Activated CD4-positive, alpha-beta memory T cell treated with anti-CD3 and anti-CD28 coated beads, Interleukin-2, amount 10 ng/mL, durations not matched to agents 7 days and 5 days (primary cell): ENCODE results near the gene ZCCHC24. TPM values are rescaled to one million over a fixed set of nuclear protein-coding genes. Genes with fewer than 3 reads are reported as not detected.

Experiments
- CTCF ChIA-PET: fragments of 350-600 bp; sonication (Branson Sonifier 250); formaldehyde crosslinking; loops from one replicate; lab custom pipeline; 2021; ENCODE audit warnings: antibody characterized with exemption, inconsistent platforms; lab: Charles Lee
- POLR2A ChIA-PET: fragments of 350-600 bp; sonication (Branson Sonifier 250); formaldehyde crosslinking; loops from one replicate; lab custom pipeline; 2021; ENCODE audit warnings: antibody characterized with exemption; lab: Charles Lee
- DNase-seq: peaks from one replicate; pipeline ENCODE4 v3.0.0-alpha.2; 2020
- H3K27ac Mint-ChIP-seq: one replicate; pipeline ENCODE4 v1.8.0; 2021; ENCODE audit warnings: mild to moderate bottlenecking, mixed read lengths
- H3K27me3 Mint-ChIP-seq: one replicate; pipeline ENCODE4 v1.8.0; 2021; ENCODE audit warnings: mixed read lengths
- H3K36me3 Mint-ChIP-seq: one replicate; pipeline ENCODE4 v1.8.0; 2021; ENCODE audit warnings: low read depth, mixed read lengths
- H3K4me1 Mint-ChIP-seq: one replicate; pipeline ENCODE4 v1.8.0; 2021; ENCODE audit warnings: mixed read lengths
- H3K4me3 Mint-ChIP-seq: one replicate; pipeline ENCODE4 v1.8.0; 2021; ENCODE audit warnings: mild to moderate bottlenecking, mixed read lengths
- H3K9me3 Mint-ChIP-seq: one replicate; pipeline ENCODE4 v1.8.0; 2021; ENCODE audit warnings: mixed read lengths
- total RNA-seq, 2 experiments: library from RNA; stranded (reverse); gene quantifications; one replicate each; pipeline ENCODE4 v1.2.3, GENCODE V29; 2021

Gene ZCCHC24
- total RNA-seq, 2 experiments from 2014 or later: 1.5 TPM

DNA sequence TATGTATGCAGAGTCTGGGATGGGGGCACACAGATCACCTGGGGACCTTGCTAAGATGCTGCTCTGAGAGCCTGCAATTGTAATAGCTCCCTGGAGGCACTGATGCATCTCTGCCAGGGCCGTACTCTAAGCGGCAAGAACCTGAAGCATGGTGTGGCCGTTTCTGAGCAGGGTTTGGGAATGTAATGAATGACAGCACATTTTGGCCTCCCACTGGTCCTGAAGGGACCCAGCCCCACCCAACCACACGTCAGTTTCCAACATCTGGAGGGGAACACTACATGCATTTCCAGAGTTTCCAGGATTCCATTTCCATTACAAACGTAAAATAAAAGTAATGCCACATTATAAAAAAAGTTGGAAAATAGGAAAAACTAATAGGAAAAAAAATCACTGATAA lies 14.0 kb downstream of the ZCCHC24 start:
- Mint-ChIP-seq H3K9me3 (no peaks in the 10 kb centered on the region), H3K4me1 (peaks cover 17% of the 10 kb centered on the region), H3K27me3 (peaks cover 10% of the 10 kb centered on the region), H3K4me3 (no peak overlapping the region), H3K27ac (no peak overlapping the region), H3K36me3 (no peaks in the 10 kb centered on the region)
- ChIA-PET POLR2A (no interaction called here), CTCF (no interaction called here)
- no peak for DNase-seq

DNA sequence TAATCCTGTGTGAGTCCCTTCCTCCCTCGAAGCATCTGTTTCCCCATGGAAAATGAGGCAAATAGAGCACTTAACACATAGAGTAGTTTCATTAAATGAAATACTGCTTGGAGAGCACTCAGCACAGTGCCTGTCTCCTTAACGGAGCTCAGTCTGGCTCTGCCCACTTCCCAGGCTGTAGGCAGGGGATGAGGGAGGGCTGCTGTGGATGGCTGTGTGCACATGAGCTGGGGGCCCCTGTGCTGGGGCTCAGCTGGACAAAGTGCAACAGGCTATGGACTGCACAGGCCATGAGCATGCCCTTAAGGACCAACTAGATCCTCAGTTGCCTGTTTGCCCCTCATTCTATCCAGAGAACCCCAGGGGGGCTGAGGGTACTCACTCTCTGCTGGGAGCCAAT lies 14.5 kb downstream of the ZCCHC24 start:
- H3K36me3 Mint-ChIP-seq: no peaks in the 10 kb centered on the region
- CTCF ChIA-PET: no interaction called here
- POLR2A ChIA-PET: no interaction called here

DNA sequence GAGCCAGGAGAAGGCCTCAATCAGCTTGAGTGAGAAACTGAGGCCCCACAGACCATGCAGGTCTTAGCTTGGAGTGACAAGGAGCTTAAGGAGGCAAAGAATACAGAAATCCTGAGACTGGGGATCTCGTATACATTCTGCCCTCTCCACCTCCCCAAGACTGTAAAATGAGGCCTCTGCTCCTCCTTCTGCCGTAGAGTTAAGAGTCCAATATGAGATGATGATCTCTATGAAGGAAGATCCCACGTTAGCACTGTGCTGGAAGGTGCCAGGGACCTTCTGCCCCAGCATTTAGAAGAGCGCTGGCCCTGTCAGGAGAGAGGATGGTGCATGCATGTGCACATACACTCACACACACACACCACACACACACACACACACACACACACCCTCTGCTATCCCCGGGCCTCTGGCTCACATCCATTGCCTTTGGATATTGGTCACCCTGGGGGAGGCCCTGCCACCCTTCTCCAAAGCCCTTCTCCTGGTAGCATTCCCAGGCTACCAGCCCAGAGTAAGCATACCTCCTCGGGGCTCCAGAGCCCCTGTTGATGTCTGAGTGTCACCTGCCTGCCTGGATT lies 15.0 kb downstream of the ZCCHC24 start:
- peaks cover 17% of the 10 kb centered on the region for H3K4me1 Mint-ChIP-seq
- peaks cover 10% of the 10 kb centered on the region for H3K27me3 Mint-ChIP-seq
- no peaks in the 10 kb centered on the region for H3K9me3 Mint-ChIP-seq
- ChIA-PET CTCF (interaction anchor here (0.6 kb wide), 1 partner anchor 56 kb away, joined by 4 read pairs; no protein-coding TSS in a partner anchor), POLR2A (no interaction called here)
- no peak overlapping the region for H3K4me3 Mint-ChIP-seq
- no peak overlapping the region for H3K27ac Mint-ChIP-seq
- no peak for DNase-seq
- H3K36me3 Mint-ChIP-seq: no peaks in the 10 kb centered on the region

More for the DNA sequence above, 14.5 kb downstream of the ZCCHC24 start:
- DNase-seq: no peak
- H3K4me3 Mint-ChIP-seq: no peak overlapping the region
- peaks cover 17% of the 10 kb centered on the region for H3K4me1 Mint-ChIP-seq
- no peak overlapping the region for H3K27ac Mint-ChIP-seq
- peaks cover 10% of the 10 kb centered on the region for H3K27me3 Mint-ChIP-seq
- H3K9me3 Mint-ChIP-seq: no peaks in the 10 kb centered on the region

DNA sequence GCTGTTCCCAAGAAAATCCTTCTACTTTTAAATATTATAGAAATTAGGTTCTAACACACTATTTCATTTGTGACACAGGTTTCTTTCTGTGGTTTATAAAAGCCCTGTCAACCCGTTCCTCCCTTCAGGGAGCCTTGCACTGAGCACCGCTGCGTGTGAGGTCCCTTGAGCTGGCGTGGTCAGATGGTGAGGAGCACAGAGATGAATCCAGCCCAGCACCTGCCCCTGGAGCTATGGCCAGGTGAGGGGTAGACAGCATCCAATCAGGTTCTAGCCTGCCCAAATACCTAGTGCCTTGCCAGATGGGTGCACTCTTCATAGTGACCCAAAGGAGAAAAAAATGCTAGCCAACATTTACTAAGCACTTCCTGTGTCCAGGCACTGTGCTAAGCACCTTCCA lies 15.7 kb downstream of the ZCCHC24 start:
- no peaks in the 10 kb centered on the region for H3K9me3 Mint-ChIP-seq
- H3K36me3 Mint-ChIP-seq: no peaks in the 10 kb centered on the region
- H3K4me1 Mint-ChIP-seq: peaks cover 15% of the 10 kb centered on the region
- ChIA-PET POLR2A (no interaction called here), CTCF (interaction anchor here (0.6 kb wide), 1 partner anchor 55 kb away, joined by 4 read pairs; no protein-coding TSS in a partner anchor)
- no peak for DNase-seq
- no peak overlapping the region for H3K27ac Mint-ChIP-seq
- H3K27me3 Mint-ChIP-seq: peaks cover 10% of the 10 kb centered on the region
- no peak overlapping the region for H3K4me3 Mint-ChIP-seq

DNA sequence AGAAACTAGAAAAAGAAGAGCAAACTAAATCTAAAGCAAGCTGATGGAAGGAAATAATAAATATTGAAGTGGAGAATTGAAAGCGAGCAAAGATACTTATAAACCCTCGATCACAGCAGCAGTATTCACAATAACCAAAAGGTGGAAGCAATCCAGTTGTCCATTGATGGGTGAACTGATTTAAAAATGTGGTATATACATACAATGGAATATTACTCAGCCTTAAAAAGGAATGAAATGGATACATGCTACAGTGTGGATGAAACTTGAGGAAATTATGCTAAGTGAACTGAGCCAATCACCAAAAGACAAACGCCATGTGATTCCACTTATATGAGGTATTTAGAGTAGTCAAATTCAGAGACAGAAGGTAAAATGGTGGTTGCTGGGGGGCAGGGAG lies 17.5 kb downstream of the ZCCHC24 start:
- Mint-ChIP-seq H3K27me3 (peaks cover 10% of the 10 kb centered on the region), H3K36me3 (no peaks in the 10 kb centered on the region), H3K4me3 (no peak overlapping the region), H3K27ac (no peak overlapping the region), H3K9me3 (no peaks in the 10 kb centered on the region), H3K4me1 (peaks cover 5% of the 10 kb centered on the region)
- no peak for DNase-seq
- CTCF ChIA-PET: no interaction called here
- POLR2A ChIA-PET: no interaction called here

DNA sequence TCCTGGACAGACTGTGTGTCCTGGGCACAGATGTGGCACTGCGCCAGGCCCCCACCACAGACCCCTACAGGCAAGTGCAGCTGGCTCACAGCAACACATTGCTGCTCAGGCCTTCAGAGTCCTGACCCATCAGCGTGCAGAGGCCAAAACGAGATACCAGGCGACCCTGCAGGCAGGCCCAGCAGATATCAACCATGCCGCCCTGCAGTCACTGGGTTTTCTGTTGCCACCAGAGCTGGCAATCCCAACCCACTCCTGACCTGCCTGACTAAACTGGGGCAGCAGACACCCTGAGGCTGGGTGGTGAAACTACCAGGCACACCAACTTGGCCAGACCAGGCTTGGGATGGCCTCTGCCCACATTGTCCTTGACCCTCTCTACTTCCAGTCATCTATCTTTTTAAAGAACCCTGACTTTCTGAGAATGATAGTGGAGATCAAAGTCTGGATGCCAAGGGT lies 20.3 kb downstream of the ZCCHC24 start:
- peaks cover 10% of the 10 kb centered on the region for H3K27me3 Mint-ChIP-seq
- H3K27ac Mint-ChIP-seq: no peak overlapping the region
- H3K4me1 Mint-ChIP-seq: peaks cover 5% of the 10 kb centered on the region
- H3K36me3 Mint-ChIP-seq: no peaks in the 10 kb centered on the region
- ChIA-PET POLR2A (no interaction called here), CTCF (no interaction called here)
- no peak for DNase-seq
- no peak overlapping the region for H3K4me3 Mint-ChIP-seq
- H3K9me3 Mint-ChIP-seq: no peaks in the 10 kb centered on the region

DNA sequence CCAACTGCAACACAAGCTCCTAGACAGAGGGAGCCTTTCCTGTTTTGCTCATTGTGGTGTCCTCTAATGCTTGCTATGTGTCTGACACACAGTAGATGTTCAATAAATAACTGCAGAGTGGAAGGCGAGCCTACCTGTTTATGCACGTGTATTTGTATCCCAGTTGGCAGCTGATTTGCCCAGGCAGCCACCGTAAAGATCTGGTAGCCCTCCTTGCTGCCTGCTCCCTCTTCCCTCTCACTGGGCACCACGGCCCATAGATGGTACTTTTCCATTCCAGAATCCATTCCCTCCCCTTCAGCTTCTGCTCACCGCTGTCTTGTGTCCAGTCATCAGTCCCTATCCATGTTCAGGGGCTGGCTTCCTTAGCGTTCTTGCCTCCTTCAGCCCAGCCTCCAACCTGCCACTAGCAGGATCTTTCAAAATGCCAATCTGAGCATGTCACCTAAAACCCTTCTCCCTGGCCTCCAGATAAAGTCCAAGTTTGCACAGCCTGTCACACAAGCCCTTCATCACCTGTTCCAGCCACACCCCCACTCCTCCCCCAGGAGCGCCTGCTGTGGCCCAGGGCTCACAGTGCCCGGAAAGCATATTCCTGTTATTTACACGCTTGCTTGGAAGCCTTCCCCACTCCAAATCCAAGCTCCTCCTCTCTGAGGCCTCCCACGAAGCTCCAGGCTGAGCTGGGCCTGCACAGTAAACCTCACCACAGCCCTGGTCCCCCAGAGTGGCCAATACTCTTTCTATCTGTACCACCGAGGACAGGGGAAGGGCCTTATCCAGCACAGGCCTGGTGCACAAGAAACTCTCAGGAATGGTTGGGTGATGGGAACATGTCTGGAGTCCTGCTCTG lies 21.0 kb downstream of the ZCCHC24 start:
- ChIA-PET CTCF (no interaction called here), POLR2A (no interaction called here)
- no peaks in the 10 kb centered on the region for H3K36me3 Mint-ChIP-seq
- no peak overlapping the region for H3K4me3 Mint-ChIP-seq
- no peak for DNase-seq
- peaks cover 5% of the 10 kb centered on the region for H3K4me1 Mint-ChIP-seq
- H3K9me3 Mint-ChIP-seq: no peaks in the 10 kb centered on the region
- H3K27ac Mint-ChIP-seq: no peak overlapping the region
- H3K27me3 Mint-ChIP-seq: peaks cover 10% of the 10 kb centered on the region

DNA sequence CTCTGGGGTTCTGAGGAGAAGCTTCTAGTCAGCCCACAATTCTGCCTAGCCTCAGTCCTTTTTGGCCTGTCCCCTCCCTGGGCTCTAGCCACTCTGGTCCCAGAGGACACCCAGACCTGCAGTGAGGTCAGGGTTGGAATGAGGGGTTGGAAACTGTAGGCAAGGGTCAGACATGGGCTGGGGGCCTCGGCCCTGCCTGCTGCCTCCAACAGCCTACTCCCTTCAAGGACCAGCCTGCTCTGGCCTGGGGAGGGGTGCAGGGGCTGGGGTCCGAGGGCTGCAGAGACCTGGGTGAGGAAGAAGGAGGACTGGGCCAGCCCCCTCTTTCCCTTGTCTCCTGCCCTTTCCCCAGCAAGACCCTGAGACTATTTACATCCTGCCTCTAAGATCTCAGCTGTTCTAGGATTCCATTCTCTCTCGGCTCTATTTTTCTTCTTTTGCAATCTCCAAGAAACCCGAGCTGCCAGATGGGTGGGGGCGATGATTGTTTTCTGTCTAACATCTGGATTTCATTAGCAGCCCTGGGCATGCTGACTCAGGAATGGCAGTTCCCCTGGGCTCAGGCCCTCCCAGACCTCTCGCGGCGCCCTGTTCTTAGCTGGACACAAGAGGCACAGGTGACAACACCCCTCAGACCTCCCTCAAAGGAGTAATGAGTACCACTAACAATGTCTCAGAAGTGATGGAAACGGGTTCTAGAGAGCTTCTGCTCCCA lies 23.1 kb downstream of the ZCCHC24 start:
- CTCF ChIA-PET: no interaction called here
- no peaks in the 10 kb centered on the region for H3K4me1 Mint-ChIP-seq
- no peaks in the 10 kb centered on the region for H3K9me3 Mint-ChIP-seq
- POLR2A ChIA-PET: interaction anchor here (0.7 kb wide), 1 partner anchor 22 kb away, joined by 3 read pairs; no protein-coding TSS in a partner anchor
- no peaks in the 10 kb centered on the region for H3K36me3 Mint-ChIP-seq
- DNase-seq: no peak
- H3K4me3 Mint-ChIP-seq: no peak overlapping the region
- peaks cover 3% of the 10 kb centered on the region for H3K27me3 Mint-ChIP-seq
- H3K27ac Mint-ChIP-seq: no peak overlapping the region

DNA sequence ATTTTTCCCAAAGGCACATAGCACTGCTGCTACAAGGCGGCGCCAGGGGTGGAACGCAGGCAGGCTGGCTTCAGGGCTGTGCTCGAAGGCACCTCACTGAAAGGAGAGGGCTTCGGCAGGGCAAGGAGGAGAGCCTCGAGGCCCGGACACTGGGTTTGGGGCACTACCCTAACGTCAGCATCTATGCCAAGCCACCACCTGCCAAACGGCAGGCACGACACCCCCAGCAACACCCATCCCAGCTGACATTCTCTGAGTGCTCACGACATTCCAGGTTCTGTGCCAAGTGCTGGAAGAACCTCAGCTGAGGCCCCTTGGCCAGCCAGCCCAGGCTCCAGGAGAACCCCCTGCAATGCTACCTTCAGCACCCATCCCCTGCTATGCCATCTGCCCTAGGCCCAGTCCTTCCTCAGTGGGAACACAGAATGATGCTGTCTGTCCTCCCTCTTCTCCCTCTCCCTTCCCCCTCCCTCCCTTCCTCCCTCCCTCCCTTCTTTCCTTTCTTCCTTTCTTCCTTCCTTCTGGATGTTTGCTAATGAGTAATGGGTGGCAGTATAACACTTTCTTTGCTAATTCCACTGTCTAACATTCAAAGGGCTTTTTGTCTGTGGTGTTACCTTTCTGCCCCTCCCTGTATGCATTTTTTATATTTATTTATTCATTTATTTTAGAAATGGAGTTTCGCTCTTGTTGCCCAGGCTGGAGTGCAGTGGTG lies 24.3 kb downstream of the ZCCHC24 start:
- H3K4me1 Mint-ChIP-seq: no peaks in the 10 kb centered on the region
- no peaks in the 10 kb centered on the region for H3K9me3 Mint-ChIP-seq
- no peaks in the 10 kb centered on the region for H3K27me3 Mint-ChIP-seq
- no peak overlapping the region for H3K27ac Mint-ChIP-seq
- CTCF ChIA-PET: no interaction called here
- no peak for DNase-seq
- POLR2A ChIA-PET: no interaction called here
- H3K36me3 Mint-ChIP-seq: no peaks in the 10 kb centered on the region
- H3K4me3 Mint-ChIP-seq: no peak overlapping the region

DNA sequence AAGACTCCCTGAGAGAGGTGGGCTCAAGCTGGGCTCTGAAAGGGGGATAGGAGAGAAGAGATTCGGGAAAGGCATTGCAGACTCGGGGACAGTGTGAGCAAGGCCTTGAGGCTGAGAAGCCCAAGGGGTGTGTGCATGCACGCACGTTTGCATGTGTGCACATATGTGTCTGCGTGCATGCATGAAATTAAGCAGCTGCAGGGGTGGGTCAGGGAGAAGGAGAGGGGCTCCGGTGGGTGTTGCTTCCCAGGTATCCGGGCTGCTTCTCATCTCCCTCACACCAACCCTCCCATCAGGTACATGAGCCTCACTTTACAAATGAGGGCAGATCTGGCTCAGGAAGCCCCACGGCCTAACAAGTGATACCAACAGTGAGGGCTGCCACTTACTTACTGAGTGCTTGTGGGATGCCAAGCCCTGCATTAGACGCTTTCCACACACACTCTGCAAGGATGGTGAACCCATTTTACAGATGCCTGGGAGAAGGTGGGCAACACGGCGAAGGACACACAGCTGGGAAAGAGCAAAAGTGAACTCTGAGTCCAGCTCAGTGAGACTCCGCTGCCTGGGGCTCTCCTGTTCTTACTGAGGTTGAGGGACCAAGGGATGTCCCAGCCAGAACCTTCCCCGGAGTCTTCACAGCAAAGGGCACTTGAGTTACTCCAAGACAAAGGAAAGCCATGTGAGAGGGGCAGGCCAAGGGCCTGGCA lies 26.4 kb downstream of the ZCCHC24 start:
- ChIA-PET CTCF (no interaction called here), POLR2A (no interaction called here)
- DNase-seq: no peak
- Mint-ChIP-seq H3K9me3 (no peaks in the 10 kb centered on the region), H3K27me3 (no peaks in the 10 kb centered on the region), H3K27ac (no peak overlapping the region), H3K4me1 (no peaks in the 10 kb centered on the region), H3K4me3 (no peak overlapping the region), H3K36me3 (no peaks in the 10 kb centered on the region)

DNA sequence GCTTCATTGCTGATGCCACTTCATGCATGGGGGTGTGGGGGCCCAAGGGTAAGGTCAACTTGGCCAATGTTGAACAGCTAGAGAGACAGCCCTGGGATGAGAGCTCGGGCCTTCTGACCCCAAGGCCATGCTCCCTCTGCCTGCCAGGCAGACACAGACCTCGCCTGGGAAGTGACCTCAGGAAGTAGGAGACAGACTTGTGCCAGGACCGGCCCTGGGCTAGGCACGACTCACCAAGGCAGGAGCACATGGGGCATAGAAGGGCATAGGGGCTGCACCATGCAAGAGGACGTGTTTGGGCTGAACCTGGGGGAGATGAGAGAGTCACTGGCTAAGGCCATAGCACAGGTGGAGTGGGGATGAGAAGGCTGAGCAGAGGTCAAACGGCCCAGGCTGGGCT lies 27.1 kb downstream of the ZCCHC24 start:
- no peaks in the 10 kb centered on the region for H3K36me3 Mint-ChIP-seq
- H3K27ac Mint-ChIP-seq: no peak overlapping the region
- no peak for DNase-seq
- H3K27me3 Mint-ChIP-seq: no peaks in the 10 kb centered on the region
- H3K9me3 Mint-ChIP-seq: no peaks in the 10 kb centered on the region
- H3K4me1 Mint-ChIP-seq: peaks cover 3% of the 10 kb centered on the region
- no peak overlapping the region for H3K4me3 Mint-ChIP-seq
- CTCF ChIA-PET: no interaction called here
- POLR2A ChIA-PET: interaction anchor here (0.6 kb wide), 1 partner anchor 62 kb away, joined by 3 read pairs; no protein-coding TSS in a partner anchor

DNA sequence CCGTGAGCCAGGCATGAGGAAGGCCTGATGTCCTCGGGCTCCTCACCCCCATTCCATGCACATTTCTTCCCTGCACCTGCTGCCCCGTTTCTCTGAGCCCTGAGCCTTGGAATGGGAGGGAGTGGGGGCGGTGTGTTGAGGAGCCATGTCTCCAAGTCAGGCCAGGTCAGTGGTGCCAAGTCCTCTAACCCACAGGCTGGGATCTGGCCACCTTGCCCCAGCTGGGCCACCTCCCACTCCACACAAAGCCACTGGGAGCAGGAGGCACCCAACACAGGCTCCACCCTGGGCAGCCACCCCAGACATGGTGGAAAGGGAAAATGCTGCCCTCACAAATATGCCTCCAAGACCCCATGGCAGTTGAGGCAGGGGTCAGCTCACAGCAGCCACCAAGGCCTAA lies 27.7 kb downstream of the ZCCHC24 start:
- CTCF ChIA-PET: no interaction called here
- Mint-ChIP-seq H3K36me3 (no peaks in the 10 kb centered on the region), H3K9me3 (no peaks in the 10 kb centered on the region), H3K27ac (no peak overlapping the region), H3K4me3 (no peak overlapping the region), H3K4me1 (peaks cover 8% of the 10 kb centered on the region), H3K27me3 (no peaks in the 10 kb centered on the region)
- POLR2A ChIA-PET: interaction anchor here (0.6 kb wide), 1 partner anchor 62 kb away, joined by 3 read pairs; no protein-coding TSS in a partner anchor
- no peak for DNase-seq
